Suprapubic skin (tissue), 4 donors: ENCODE measurements around the gene BLOC1S5. TPM values are rescaled to one million over a fixed set of nuclear protein-coding genes. Genes with fewer than 3 reads are reported as not detected.

Experiments
- DNase-seq, 2 donors: peaks; one replicate each; pipeline ENCODE4 v3.0.0-alpha.2; 2019; ENCODE audit warnings: low spot score in 2 of 2
- H3K27ac ChIP-seq: fragments of 200-600 bp; sonication (generic); one replicate; pipeline ENCODE4 v1.5.1; 2019
- H3K27me3 ChIP-seq: fragments of 200-600 bp; sonication (generic); one replicate; pipeline ENCODE4 v1.5.1; 2019
- H3K36me3 ChIP-seq: fragments of 200-600 bp; sonication (generic); one replicate; pipeline ENCODE4 v1.5.1; 2019
- H3K4me1 ChIP-seq: fragments of 200-600 bp; sonication (generic); one replicate; pipeline ENCODE4 v1.5.1; 2019
- H3K4me3 ChIP-seq: fragments of 200-600 bp; sonication (generic); one replicate; pipeline ENCODE4 v1.5.1; 2019; ENCODE audit warnings: mild to moderate bottlenecking
- H3K9me3 ChIP-seq: fragments of 200-600 bp; sonication (generic); one replicate; pipeline ENCODE4 v1.5.1; 2019
- CTCF ChIP-seq, 2 donors: fragments of 200-600 bp in 1 of 2; fragments of 450-650 bp in 1 of 2; sonication (generic) in 1 of 2; IDR thresholded peaks; one replicate each; pipeline ENCODE4 v1.5.1; 2016 to 2019; ENCODE audit warnings: antibody characterized with exemption in 2 of 2, mild to moderate bottlenecking in 1 of 2, moderate library complexity in 1 of 2
- EP300 ChIP-seq: sonication (generic); formaldehyde crosslinking; IDR thresholded peaks from one replicate; pipeline ENCODE4 v1.6.1; 2017; ENCODE audit warnings: antibody characterized with exemption
- POLR2A ChIP-seq, 2 donors: fragments of 450-650 bp; IDR thresholded peaks; one replicate each; pipeline ENCODE4 v1.6.1; 2017; ENCODE audit warnings: antibody characterized with exemption in 2 of 2, mild to moderate bottlenecking in 2 of 2, moderate library complexity in 2 of 2
- POLR2AphosphoS5 ChIP-seq, 3 donors: sonication (generic); formaldehyde crosslinking; IDR thresholded peaks; one replicate each; pipeline ENCODE4 v1.6.1; 2017; ENCODE audit warnings: antibody characterized with exemption in 3 of 3
- WGBS: methylation state at CpG from one replicate; pipeline ENCODE4 v1.1.5; 2018; 5-methylcytosine and 5-hydroxymethylcytosine counted together
- total RNA-seq, 4 donors: library from RNA; depleted of rRNA; stranded (reverse); fragments of >200 nt; gene quantifications; one replicate each; pipeline ENCODE4 v1.1.0, GENCODE V29; 2016

The BLOC1S5 gene
- total RNA-seq, 4 donors from 2014 or later: 9.1 to 13.6 (median 9.7) TPM

- 62% methylated on average over 11 of the region's 11 CpGs for WGBS
- DNase-seq: no peak
- H3K4me3 ChIP-seq: no peak overlapping the region
- peaks cover 7% of the 10 kb centered on the region for H3K4me1 ChIP-seq
- H3K36me3 ChIP-seq: peaks cover 16% of the 10 kb centered on the region
- peak overlapping the region; percentile 12 for H3K27ac ChIP-seq
- TF ChIP-seq EP300: no peak
- no peak for TF ChIP-seq POLR2AphosphoS5 (IDR thresholded peaks at IDR 0.05)
- no peak for TF ChIP-seq CTCF (IDR thresholded peaks at IDR 0.05)
- no peak for TF ChIP-seq POLR2A (IDR thresholded peaks at IDR 0.05)
- no peaks in the 10 kb centered on the region for H3K27me3 ChIP-seq
- H3K9me3 ChIP-seq: no peaks in the 10 kb centered on the region
These were observed 19.0 kb upstream of the BLOC1S5 start for GRCh38 chr6:8082954-8083858.

- Histone ChIP-seq H3K4me1 (peaks cover 7% of the 10 kb centered on the region), H3K27ac (no peak overlapping the region), H3K27me3 (no peaks in the 10 kb centered on the region), H3K36me3 (peaks cover 10% of the 10 kb centered on the region), H3K9me3 (no peaks in the 10 kb centered on the region), H3K4me3 (no peak overlapping the region)
- 93% methylated on average over 1 of the region's 1 CpG for WGBS
- no peak for DNase-seq
- TF ChIP-seq CTCF (IDR thresholded peaks at IDR 0.05): no peak
- no peak for TF ChIP-seq POLR2A (IDR thresholded peaks at IDR 0.05)
- no peak for TF ChIP-seq EP300
- no peak for TF ChIP-seq POLR2AphosphoS5 (IDR thresholded peaks at IDR 0.05)
These were observed 18.4 kb upstream of the BLOC1S5 start for GRCh38 chr6:8082572-8082953.

GRCh38 chr6:8080362-8081151 is 16.4 kb upstream of the BLOC1S5 start:
- peaks cover 7% of the 10 kb centered on the region for H3K4me1 ChIP-seq
- no peaks in the 10 kb centered on the region for H3K36me3 ChIP-seq
- no peak for DNase-seq
- H3K9me3 ChIP-seq: no peaks in the 10 kb centered on the region
- 67% methylated on average over 4 of the region's 4 CpGs for WGBS
- TF ChIP-seq EP300: no peak
- TF ChIP-seq POLR2AphosphoS5 (IDR thresholded peaks at IDR 0.05): no peak
- TF ChIP-seq CTCF (IDR thresholded peaks at IDR 0.05): no peak
- no peak for TF ChIP-seq POLR2A (IDR thresholded peaks at IDR 0.05)
- H3K4me3 ChIP-seq: no peak overlapping the region
- no peak overlapping the region for H3K27ac ChIP-seq
- no peaks in the 10 kb centered on the region for H3K27me3 ChIP-seq

DNA sequence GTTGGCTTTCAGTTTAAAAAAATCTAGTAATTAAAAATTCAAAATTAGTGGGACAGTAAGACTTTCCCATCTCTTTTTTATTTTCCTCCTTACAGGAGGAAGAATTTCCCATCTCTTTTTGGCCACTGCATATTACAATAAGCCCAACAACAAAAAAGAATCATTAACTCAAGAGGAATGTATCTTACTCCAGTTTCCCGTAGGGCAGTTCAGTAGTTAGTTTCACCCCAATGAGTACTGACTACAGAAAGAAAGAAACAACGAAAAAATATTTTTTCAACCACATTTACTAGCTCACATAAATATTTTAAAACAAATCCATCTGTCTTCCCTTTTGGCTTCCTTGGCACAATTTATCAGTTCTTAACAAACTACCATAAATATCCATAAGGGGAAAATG is 14.9 kb upstream of the BLOC1S5 start:
- TF ChIP-seq CTCF (IDR thresholded peaks at IDR 0.05): no peak
- no peak for TF ChIP-seq EP300
- no peak for TF ChIP-seq POLR2A (IDR thresholded peaks at IDR 0.05)
- no peak for TF ChIP-seq POLR2AphosphoS5 (IDR thresholded peaks at IDR 0.05)
- DNase-seq: no peak
- 85% methylated on average over 2 of the region's 2 CpGs for WGBS
- Histone ChIP-seq H3K9me3 (no peaks in the 10 kb centered on the region), H3K27ac (no peak overlapping the region), H3K4me1 (peaks cover 3% of the 10 kb centered on the region), H3K36me3 (no peaks in the 10 kb centered on the region), H3K4me3 (no peak overlapping the region), H3K27me3 (no peaks in the 10 kb centered on the region)

DNA sequence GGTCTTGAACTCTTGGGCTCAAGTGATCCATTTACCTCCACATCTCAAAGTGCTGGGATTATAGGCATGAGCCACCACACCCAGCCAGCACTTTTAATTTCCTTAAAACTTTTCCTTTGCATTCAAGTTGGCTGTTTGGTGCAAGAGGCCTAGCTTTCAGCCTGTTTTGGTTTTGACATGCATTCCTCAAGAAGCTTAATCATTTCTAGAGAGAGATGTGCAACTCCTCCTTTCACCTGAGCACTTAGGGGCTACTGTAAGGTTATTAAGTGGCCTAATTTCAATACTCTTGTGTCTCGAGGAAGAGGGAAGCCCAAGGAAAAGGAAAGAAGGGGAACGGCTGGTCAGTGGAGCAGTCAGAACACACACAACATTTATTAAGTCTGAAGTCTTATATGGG is 13.8 kb upstream of the BLOC1S5 start:
- DNase-seq: no peak
- Histone ChIP-seq H3K27ac (no peak overlapping the region), H3K4me1 (peaks cover 5% of the 10 kb centered on the region), H3K27me3 (no peaks in the 10 kb centered on the region), H3K9me3 (no peaks in the 10 kb centered on the region), H3K36me3 (no peaks in the 10 kb centered on the region), H3K4me3 (no peak overlapping the region)
- TF ChIP-seq POLR2AphosphoS5 (IDR thresholded peaks at IDR 0.05): no peak
- TF ChIP-seq EP300: no peak
- 91% methylated on average over 2 of the region's 2 CpGs for WGBS
